Measurements from ENCODE around the gene RNF115.

- TF ChIP-seq CTCF (IDR thresholded peaks at IDR 0.05; ENCODE audit: extremely low read depth in 1 of 2, insufficient read depth in 1 of 2, low read depth in 1 of 2, low read length in 2 of 2) (no peak), MAX (IDR thresholded peaks at IDR 0.05; ENCODE audit: insufficient read depth, insufficient read length) (no peak), POLR2A (IDR thresholded peaks at IDR 0.05; ENCODE audit: low read depth, low read length) (no peak)
These were observed 24.1 kb downstream of the RNF115 start for GRCh38 chr1:145799806-145800205.
